ENCODE results near the gene CHST8.
"Not testable (repeated sequence)": the region's sequence is repeated elsewhere in the genome, so short reads cannot be mapped to it uniquely, and the experiment has no call there.

Gene CHST8

DNA sequence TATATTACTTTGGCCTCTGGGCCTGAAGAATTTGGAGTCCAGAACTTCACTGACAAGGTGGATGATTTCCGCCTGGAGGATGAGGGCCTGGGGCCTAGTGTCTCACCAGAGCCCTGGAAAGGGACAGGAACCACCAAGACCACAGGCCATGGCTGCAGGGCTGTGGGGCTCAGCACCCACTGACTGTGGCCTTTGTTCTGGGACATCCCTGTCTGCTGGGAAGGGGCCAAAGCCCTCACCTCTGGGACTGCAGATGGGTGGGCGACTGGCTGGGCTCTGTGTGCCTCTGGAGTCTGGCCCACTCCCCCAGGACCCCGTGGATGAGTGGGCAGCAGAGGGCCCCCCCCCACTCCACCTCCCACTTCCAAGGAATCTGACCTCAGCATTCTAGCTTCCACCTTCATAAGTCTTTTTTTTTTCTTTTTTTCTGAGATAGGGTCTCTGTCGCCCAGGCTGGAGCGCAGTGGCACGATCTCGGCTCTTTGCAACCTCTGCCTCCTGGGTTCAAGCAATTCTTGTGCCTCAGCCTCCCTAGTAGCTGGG, 20.3 kb downstream of the CHST8 start:
- no peak for DNase-seq (ENCODE audit: low read depth)

DNA sequence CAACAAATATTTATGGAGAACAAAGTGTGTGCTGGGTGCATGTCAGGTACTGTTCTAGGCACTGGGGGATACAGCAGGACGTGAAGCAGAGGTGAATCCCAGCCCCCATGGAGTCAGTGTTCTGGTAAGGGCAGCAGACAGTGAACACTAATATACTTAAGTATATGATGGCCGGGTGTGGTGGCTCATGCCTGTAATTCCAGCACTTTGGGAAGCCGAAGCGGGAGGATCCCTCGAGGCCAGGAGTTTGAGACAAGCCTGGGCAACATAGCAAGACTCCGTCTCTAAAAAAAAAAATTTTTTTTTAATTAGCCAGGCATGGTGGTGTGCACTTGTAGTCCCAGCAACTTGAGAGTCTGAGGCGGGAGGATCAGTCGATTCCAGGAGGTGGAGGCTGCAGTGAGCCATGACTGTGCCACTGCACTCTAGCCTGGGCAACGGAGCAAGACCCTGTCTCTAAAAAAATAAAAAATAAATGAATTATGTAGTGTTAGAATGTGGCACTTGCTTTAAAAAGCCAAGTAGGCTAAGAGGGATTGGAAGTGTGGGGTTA, 22.6 kb downstream of the CHST8 start:
- DNase-seq (ENCODE audit: low read depth) = no peak

- DNase-seq (ENCODE audit: low read depth) = no peak
Observed at GRCh38 chr19:33646306-33646705, 24.6 kb downstream of the CHST8 start.

DNA sequence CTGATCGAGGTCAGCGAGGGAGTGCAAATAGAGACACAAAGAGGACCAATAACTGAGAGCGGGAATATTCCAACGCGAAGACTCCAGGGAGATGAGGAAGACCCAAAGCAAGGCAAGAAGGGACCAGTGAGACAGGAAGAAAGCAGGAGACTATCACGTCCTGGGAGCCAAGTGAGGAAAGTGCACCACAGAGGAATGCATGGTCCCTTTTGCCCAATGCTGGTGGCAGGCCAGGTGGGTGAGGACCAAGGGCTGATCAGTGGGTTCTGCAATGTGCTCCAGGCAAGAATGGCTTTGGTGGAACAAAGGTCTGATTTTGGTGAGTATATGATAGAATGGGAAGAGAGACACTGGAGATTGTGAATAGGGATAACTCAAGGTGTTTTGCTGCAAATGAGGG, 25.4 kb downstream of the CHST8 start:
- DNase-seq (ENCODE audit: low read depth) = no peak

DNA sequence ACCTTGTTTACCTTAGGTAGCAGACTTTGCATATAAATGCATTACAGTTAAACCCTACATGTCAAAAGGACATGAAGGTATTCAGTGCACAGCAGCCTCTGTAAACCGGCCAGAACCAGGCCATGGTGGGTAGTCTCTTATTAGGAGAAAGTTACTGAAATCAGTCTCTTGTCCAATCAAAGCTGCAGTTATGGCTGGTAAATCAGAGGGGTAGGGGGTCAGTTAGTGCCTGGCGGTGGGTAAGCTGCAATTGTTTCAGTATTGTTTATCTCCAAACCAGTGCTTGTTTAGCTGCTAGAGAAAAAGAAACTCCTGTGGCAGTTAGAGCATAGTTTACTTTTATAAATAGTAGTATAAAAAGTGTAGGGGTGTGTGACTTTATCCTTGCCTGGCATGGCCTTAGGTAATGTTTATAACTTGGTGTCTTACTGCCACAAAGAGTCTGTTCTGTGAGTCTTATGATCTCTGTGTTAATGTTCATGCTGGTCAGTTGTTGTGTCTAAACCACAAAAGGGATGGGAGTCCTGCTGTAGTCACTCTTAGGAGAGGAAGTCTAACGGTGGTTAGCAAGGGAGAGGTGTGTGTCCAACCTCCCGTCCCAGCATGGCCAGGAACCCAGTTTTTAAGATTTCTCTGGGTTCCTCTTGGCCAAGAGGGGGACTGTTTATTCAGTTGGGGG, 28.0 kb downstream of the CHST8 start:
- no peak for DNase-seq (ENCODE audit: low read depth)

DNA sequence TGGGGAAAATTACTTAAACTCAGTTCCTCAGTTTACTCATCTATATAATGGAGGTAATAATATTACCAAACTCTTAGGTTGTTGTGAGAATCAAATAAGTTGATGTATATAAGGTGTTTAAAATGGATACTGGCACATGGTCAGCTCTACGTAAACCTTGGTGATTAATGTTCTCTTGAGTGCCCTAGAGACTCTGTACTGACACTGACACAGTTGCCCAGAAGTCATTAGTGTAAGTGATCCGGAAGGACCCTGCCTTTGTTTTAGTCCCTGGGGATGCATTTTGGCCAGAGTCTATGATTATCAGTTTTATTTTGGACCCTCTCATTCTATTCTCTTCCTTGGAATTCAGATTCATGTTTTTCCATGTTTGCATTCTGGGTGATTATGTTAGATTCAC, 31.9 kb downstream of the CHST8 start:
- DNase-seq (ENCODE audit: low read depth) = no peak

DNA sequence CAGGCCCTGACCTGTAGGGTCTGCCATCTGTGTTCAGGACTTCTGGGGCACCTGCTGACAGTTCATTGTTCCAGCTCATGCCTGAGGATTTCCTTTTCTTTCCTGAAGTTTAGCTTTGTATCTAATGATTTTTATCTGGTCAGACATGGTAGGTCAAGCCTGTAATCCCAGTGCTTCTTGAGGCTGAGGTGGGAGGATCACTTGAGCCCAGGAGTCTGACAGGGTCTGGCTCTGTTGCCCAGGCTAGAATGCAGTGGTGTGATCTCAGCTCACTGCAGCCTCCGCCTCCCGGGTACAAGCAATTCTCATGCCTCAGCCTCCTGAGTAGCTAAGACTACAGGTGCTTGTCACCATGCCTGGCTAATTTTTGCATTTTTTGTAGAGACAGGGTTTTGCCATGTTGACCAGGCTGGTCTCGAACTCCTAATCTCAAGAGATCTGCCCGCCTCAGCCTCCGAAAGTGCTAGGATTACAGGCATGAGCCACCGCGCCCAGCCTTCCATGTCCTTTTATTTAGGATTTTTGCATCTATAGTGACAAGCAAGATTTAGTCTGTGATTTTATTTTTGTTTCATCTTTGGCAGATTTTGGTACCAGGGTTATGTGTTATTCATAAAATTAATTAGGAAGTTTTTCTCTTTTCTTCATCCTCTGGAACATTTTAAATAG, 33.2 kb downstream of the CHST8 start:
- DNase-seq (ENCODE audit: low read depth) = no peak

DNA sequence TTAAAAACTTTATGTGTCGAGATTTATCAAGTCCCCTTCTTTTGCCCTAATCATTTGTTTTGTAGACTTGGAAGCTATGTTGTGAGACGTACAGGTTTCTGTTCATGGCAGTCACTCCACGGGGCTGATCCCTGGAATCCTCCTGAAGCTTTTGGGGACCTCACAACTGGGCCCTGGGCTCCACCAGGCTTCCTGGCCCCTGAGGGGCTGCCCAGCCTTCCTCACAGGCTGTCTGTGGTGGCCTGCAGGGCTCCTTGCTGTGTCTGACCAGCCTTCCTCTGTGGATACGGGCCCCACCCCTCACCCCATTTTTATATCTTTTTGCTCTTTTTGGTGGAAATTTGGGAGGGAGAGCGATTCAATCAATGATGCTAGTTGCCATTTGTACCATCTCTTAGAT, 38.1 kb downstream of the CHST8 start:
- DNase-seq (ENCODE audit: low read depth) = no peak

DNA sequence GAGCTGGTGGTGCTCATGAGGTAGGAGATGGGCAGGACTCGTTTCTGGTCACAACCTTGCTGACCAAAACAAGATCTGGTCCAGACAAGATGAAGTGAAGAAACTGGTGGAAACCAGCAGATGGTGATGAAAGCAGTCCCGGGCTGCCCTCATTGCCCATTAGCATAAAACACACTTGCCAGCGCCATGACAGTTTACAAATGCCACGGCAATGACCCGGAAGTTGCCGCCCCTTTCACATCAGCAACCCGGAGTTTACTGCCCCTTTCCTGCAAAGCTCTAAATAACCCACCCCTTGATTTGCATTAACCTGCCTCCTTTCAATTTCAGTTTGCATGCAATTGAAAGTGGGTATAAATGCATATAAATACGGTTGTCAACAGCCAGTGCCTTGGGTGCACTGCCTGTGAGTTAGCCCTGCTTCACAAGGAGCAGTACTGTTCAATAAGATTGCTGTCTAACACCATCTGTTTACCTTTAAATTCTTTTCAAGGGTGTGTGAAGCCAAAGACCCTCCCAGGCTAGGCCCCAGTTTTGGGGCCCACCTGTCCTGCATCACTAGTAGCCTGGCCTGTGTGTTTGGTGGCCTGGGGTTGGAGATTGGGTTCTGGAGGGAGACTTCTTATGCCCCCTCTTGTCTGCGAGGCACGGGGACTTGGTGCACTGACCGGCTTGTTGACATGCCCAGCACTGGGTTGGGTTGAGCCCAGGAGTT, 38.8 kb downstream of the CHST8 start:
- no peak for DNase-seq (ENCODE audit: low read depth)

DNA sequence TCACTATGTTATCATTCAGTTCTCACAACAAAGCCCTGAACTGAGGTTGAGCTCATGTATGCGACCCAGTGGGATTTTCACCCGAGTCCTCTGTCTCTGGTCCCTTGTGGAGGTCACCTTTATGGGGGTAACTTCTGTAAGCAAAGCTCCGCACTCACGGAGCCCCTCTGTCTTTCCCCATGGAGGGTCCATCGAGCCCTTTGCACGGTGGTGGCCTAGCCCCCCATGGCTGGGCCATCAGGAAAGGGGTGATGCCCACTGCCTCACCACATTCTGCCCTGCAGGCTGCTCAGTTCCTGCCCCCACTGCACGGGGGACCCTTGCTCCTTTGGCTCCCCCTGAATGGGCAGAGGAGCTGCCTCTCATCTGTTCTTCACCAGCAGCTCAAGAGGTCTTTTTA, 39.6 kb downstream of the CHST8 start:
- DNase-seq (ENCODE audit: low read depth) = no peak

DNA sequence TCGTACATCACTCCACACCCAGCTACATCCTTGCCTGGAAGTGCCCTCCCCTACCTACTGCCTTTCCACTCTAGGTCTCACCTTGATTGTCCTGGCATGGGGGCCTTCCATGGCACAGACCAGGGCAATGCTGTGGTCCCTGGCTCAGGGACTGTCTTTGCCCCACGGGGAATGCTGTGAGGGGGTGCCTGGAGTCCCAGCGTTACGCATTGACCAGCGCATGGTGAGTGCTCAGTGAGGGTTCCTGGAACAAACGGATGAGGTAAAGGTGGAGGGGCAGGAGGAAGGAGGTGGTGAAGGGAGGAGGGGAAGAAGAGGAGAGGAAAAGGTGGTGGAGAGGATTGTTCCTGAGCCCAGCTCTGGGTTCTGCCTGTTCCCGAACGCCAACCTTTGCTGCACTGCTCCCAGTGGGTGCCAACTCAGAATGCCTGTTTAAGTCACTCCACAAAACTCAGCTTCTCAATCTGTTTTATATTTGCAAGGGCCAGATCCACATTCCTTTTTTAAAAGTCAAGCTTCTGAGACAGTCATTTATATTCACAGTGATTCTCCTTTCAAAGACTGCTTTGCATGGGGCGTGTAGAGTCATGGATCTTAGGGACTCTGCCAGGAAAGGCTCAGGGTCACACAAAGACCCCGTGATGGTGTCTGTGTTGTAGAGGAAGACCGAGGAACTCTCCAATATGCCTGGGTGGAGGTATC, 40.8 kb downstream of the CHST8 start:
- no peak for DNase-seq (ENCODE audit: low read depth)

GRCh38 chr19:33663316-33663715, 41.6 kb downstream of the CHST8 start:
- not testable (repeated sequence) for DNase-seq (ENCODE audit: low read depth)

GRCh38 chr19:33664744-33665143, 43.0 kb downstream of the CHST8 start:
- DNase-seq (ENCODE audit: low read depth) = no peak

DNA sequence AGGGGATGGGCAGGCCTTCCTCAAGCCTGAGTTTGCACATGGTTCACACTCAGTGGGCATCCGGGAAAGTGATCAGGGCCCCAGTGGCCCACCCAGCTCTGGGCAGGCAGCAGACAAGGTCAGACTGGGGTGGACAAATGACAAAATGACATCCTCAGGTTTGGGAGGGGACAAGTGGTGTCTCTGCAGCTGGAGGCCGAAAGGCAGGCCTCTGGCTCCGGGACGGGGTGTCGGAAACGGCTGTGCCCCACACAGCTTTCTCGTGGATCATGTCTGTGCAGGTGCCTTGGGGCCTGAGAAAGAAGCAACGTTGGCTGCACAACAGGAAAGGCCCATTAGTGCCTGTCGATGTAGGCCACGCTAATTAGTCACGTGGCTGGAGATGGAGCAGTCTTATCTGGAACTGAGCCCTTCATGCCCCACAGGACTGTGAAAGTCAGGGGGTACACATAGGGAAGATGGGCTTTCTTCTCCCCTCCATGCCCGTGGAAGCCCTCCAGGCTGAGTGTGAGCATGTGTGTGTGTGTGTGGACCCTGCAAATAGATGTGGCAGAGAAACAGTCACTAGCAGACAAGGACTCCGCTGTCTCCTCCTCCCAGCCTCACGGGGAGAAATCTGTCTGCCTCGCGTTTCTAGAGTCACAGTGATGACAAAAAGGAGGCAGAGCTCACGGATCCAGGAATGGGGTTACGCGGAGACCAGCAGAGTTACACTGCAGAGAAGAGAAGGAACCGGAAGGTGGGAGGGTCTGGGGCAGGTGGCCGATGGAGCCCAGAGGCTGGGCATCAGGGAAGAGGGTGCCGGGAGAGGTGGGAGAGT, 44.2 kb downstream of the CHST8 start:
- DNase-seq (ENCODE audit: low read depth) = no peak

DNA sequence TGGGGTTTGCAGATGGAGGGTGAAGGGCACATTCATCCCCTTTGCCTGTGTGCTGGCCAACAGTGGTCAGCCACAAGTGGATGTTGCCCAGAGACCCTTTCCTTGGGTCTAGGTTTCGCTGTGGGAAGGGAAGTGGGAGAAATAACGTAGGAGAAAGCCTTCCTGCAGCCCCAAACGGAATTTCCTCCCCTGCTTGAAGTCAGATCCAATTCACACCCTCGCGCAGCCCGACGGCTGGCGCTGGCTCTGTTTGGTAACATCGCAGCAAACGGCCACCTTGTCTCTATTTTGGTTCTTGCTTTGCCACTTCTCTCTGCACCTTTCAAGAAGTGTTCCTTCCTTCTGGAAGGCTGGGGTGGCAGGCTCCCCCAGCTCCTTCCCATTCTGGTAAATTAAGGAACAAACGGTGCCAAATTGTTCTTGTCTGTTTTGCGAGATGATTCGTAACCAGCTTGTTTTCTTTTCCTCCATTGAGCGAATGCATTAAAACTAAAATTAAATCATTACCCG, 45.4 kb downstream of the CHST8 start:
- no peak for DNase-seq (ENCODE audit: low read depth)

DNA sequence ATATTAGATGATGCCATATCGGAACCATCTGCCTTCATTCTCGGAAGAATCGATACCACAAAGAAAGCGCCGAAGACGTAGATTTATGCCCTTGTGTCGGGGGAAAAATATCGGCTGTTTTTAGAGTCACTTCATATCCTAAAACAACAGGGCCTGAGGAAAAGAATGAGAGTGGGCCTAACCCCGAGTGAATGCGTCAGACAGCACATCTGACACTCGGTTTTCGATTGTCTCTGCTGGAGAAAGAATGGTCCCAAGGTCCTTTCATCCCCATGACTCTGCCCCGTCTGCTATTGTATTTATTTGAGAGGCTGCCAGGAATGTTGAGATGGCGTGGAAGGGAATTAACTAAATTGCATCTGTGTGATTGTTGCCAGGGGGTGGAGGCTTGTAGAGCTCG, 46.1 kb downstream of the CHST8 start:
- DNase-seq (ENCODE audit: low read depth) = no peak

- no peak for DNase-seq (ENCODE audit: low read depth)
Observed at GRCh38 chr19:33668968-33669367, 47.2 kb downstream of the CHST8 start.

DNA sequence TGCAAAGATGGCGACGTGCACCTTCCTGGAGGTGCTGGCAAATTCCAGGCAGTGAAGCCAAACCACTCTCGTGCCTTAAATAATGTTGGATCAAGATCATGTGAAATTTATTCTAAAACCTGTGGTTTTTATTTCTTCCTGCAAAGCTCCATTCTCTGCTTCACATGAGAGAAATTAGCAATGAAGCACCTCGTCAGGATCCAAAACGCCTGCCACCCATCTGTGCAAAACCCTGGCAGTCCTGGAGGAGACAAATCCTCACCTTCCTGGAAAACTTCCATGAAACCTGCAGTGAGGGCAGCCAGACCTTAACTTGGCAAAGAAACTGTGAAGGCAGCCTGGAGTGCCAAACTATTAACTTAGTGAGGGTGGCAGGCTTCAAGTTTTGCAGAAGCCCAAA, 47.6 kb downstream of the CHST8 start:
- no peak for DNase-seq (ENCODE audit: low read depth)

DNA sequence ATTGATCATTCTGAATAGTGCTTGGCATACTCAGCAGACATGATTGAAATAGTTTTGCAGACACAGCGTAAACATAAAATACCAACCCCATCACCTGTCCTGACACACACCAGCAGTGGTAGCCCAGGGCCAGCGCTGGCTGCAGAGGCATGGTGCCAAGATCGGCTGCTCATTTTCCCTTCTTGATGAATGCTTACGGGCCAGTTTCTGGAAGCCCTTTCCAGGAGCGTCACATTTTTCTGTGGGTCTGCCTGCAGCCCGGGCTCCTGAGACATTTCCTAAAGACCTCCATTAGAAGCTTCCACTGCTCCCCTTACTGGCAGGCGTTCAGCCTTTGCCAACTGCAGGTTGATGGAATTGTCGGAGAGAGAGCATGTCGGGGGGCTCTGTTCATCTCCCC, 48.6 kb downstream of the CHST8 start:
- no peak for DNase-seq (ENCODE audit: low read depth)

DNA sequence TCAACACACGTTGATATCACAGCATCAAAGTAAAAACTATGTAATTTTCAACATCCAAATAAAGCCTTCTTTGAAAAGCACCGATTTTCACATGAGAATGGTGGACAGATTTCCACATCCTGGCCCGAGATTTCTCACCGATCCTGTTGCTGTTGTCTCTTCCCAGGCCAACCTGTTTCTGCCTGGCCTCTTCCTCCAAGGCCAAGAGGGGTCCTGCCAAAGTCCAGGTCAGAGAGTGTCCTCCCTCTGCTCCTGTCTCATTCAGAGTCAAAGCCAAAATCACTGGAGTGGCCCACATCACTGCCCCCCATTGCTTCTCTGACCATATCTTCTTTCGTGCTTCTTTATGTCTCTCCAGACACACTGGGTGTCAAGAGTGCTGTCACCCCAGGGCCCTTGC, 49.5 kb downstream of the CHST8 start:
- no peak for DNase-seq (ENCODE audit: low read depth)

DNA sequence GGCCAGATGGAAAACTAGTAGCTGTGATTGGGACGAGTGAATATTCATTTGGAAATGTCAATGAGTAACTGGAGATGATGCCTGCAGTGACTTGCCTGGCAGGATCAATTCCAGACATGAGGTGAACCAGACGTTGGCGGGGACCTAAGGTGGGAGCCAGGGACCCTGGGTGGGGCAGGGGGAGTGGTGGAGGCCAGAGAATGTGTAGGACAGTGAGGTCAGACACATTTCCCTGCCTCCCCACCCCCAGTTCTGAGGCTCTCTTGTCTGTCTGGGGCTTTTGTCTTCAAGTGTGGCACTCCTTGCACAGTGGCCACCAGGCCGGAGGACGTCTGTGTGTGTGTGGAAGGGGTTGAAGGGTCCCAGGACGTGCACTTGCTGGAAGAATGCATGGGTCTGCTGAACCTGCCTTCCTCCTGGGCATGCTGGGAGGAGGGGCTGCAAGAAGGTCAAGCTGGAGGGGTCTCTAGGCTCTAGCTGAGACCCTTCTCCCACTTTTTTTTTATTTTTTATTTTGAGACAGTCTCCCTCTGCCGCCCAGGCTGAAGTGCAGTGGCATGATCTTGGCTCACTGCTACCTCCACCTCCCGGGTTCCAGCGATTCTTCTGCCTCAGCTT, 51.6 kb downstream of the CHST8 start:
- DNase-seq (ENCODE audit: low read depth) = no peak

All from amniotic epithelial cell (primary cell).